Mammary epithelial cell (primary cell): ENCODE measurements around the gene PGM5.
"Not testable (repeated sequence)": the region's sequence is repeated elsewhere in the genome, so short reads cannot be mapped to it uniquely, and the experiment has no call there.

Experiments
- CTCF ChIP-seq, 2 donors: IDR thresholded peaks in 1 of 2; conservative IDR thresholded peaks in 1 of 2; 2 replicates each; pipeline ENCODE4 v1.5.1; 2011 to 2012; ENCODE audit warnings: inconsistent platforms in 2 of 2, low read length in 2 of 2, mild to moderate bottlenecking in 2 of 2, control low read depth in 1 of 2, low read depth in 1 of 2; ENCODE audit not compliant: insufficient read depth in 1 of 2; ENCODE audit errors: extremely low read depth in 1 of 2
- EZH2 ChIP-seq: IDR thresholded peaks from 2 replicates; pipeline ENCODE4 v1.6.1; 2012; ENCODE audit warnings: low read length, inconsistent platforms, borderline replicate concordance

GRCh38 chr9:68307127-68307526 is 49.3 kb upstream of the PGM5 start:
- not testable (repeated sequence) for TF ChIP-seq CTCF (conservative IDR thresholded peaks at IDR 0.05 in 1 of 2, IDR thresholded peaks at IDR 0.05 in 1 of 2; ENCODE audit: extremely low read depth in 1 of 2, insufficient read depth in 1 of 2, low read depth in 1 of 2, low read length in 2 of 2); EZH2
